Measurements from ENCODE around the gene UQCC3.
A peak's percentile ranks its signal among the peaks of the same experiment; 100 is the strongest.
"Not testable (repeated sequence)": the region's sequence is repeated elsewhere in the genome, so short reads cannot be mapped to it uniquely, and the experiment has no call there.

The UQCC3 gene

GRCh38 chr11:62703921-62704320, 32.4 kb downstream of the UQCC3 start:
- not testable (repeated sequence) for DNase-seq (ENCODE audit: low read depth in 2 of 2)

- DNase-seq (ENCODE audit: low read depth in 2 of 2): no peak
Measured at GRCh38 chr11:62705413-62705812, 33.9 kb downstream of the UQCC3 start.

- peak; percentile 87 to 89 for DNase-seq (ENCODE audit: low read depth in 2 of 2)
Measured at GRCh38 chr11:62705880-62706849, 34.7 kb downstream of the UQCC3 start.

GRCh38 chr11:62706850-62707247, 35.4 kb downstream of the UQCC3 start:
- no peak for DNase-seq (ENCODE audit: low read depth in 2 of 2)

- DNase-seq (ENCODE audit: low read depth in 2 of 2): no peak
Measured at GRCh38 chr11:62707277-62707861, 35.9 kb downstream of the UQCC3 start, which contains the start of the genes BSCL2 and GNG3. Gene BSCL2 (minus strand): TSS chr11:62707424. CDS start chr11:62707195, 229 bp downstream. Gene GNG3 (plus strand): TSS chr11:62707676. CDS start chr11:62708296, 620 bp downstream.

- no peak for DNase-seq (ENCODE audit: low read depth in 2 of 2)
Measured at GRCh38 chr11:62708392-62708791, 36.9 kb downstream of the UQCC3 start.

- DNase-seq (ENCODE audit: low read depth in 2 of 2): peak in 1 of 2 donors; percentile 22
Measured at GRCh38 chr11:62708793-62709192, 37.3 kb downstream of the UQCC3 start.

GRCh38 chr11:62709247-62710000, 38.0 kb downstream of the UQCC3 start:
- DNase-seq (ENCODE audit: low read depth in 2 of 2): peak; percentile 89 to 96

- DNase-seq (ENCODE audit: low read depth in 2 of 2): no peak
Measured at GRCh38 chr11:62710001-62710345, 38.5 kb downstream of the UQCC3 start.

- no peak for DNase-seq (ENCODE audit: low read depth in 2 of 2)
Measured at GRCh38 chr11:62712276-62712812, 40.9 kb downstream of the UQCC3 start.

- DNase-seq (ENCODE audit: low read depth in 2 of 2): no peak
Measured at GRCh38 chr11:62712861-62713260, 41.4 kb downstream of the UQCC3 start.

- no peak for DNase-seq (ENCODE audit: low read depth in 2 of 2)
Measured at GRCh38 chr11:62713343-62713742, 41.9 kb downstream of the UQCC3 start.

- no peak for DNase-seq (ENCODE audit: low read depth in 2 of 2)
Measured at GRCh38 chr11:62715150-62716130, 44.0 kb downstream of the UQCC3 start.

GRCh38 chr11:62716206-62716605, 44.7 kb downstream of the UQCC3 start:
- DNase-seq (ENCODE audit: low read depth in 2 of 2): no peak

GRCh38 chr11:62716816-62717215, 45.3 kb downstream of the UQCC3 start:
- no peak for DNase-seq (ENCODE audit: low read depth in 2 of 2)

GRCh38 chr11:62719302-62719978, 48.0 kb downstream of the UQCC3 start:
- no peak for DNase-seq (ENCODE audit: low read depth in 2 of 2)

GRCh38 chr11:62721994-62722393, 50.5 kb downstream of the UQCC3 start:
- DNase-seq (ENCODE audit: low read depth in 2 of 2): no peak

All from stimulated activated CD8-positive, alpha-beta memory T cell treated with anti-CD3 and anti-CD28 coated beads, Interleukin-15, amount 100 ng/mL, for 4 hours (primary cell).